Right ventricle myocardium inferior (tissue), 1 donor: ENCODE data around the gene THOC7. TPM values are rescaled to one million over a fixed set of nuclear protein-coding genes. Genes with fewer than 3 reads are reported as not detected.

Source experiments
- ATAC-seq: fragments of 200-7000 bp; cut with Tn5 transposase; one replicate; pipeline ENCODE4 v1.9.1; 2020; ENCODE audit warnings: mild to moderate bottlenecking, moderate library complexity
- DNase-seq: peaks from one replicate; pipeline ENCODE4 v3.0.0; 2021; ENCODE audit errors: missing footprints
- intact Hi-C: fragments of 100-400 bp; cut with DNase I; formaldehyde crosslinking; loops from one replicate; pipeline ENCODE4 v1.11.0; 2022
- total RNA-seq: library from RNA; stranded (reverse); fragmentation: NEBNext Ultra II Directional; extraction: Animal tissue kit (Norgen Biotek cat#: 25700); gene quantifications from one replicate; pipeline ENCODE4 v1.2.1, GENCODE V29; 2021
- donor health status: DM: no; HTN: yes; CAD: no; lungs with severe emphysema.

The THOC7 gene
- total RNA-seq, 1 donor from 2014 or later, result 79.1 TPM

GRCh38 chr3:63892773-63893352 lies 29.3 kb upstream of the THOC7 start:
- intact Hi-C loops, result no loop called here
- DNase-seq, result no peak
- no peak for ATAC-seq

DNA sequence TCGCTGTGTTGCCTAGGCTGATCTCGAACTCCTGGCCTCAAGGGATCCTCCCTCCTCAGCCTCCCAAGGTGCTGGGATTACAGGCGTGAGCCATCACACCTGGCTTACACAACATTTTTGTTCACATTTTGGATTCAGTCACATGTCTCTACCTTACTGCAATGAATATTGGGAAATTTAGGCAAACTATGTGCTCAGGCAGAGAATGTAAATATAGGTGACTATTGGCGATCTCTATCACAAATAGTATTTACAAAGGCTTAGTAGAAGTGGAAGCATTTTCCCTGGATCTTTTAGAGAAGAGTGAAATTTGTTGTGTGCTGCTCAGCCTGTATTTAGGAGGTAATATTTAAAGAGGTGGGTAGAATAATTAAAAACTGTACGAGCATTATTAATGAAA lies 27.9 kb upstream of the THOC7 start:
- no peak for DNase-seq
- no peak for ATAC-seq
- intact Hi-C loops, result no loop called here

GRCh38 chr3:63886858-63887257 lies 23.3 kb upstream of the THOC7 start:
- intact Hi-C loops, result no loop called here
- DNase-seq, result no peak
- ATAC-seq, result no peak

DNA sequence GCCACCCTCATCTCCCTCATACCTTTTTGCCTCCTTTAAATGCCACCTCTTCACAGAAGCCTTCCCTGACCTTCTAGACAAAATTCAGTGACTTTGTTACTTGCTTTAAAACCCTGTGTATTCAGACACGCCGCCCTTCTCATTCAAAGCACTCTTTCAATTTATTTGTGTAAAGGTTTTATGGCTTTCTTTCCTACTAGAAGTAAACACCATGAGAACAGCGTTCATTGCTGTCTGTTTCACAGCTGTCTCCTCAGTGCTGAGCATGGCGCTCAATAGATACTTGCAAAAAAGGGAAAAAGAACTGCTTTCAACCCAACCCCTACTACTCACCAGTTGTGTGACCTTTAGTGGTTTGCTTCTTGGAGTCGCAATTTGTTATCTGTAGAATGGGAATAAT lies 17.0 kb upstream of the THOC7 start:
- intact Hi-C loops, result no loop called here
- DNase-seq, result no peak
- ATAC-seq, result no peak

DNA sequence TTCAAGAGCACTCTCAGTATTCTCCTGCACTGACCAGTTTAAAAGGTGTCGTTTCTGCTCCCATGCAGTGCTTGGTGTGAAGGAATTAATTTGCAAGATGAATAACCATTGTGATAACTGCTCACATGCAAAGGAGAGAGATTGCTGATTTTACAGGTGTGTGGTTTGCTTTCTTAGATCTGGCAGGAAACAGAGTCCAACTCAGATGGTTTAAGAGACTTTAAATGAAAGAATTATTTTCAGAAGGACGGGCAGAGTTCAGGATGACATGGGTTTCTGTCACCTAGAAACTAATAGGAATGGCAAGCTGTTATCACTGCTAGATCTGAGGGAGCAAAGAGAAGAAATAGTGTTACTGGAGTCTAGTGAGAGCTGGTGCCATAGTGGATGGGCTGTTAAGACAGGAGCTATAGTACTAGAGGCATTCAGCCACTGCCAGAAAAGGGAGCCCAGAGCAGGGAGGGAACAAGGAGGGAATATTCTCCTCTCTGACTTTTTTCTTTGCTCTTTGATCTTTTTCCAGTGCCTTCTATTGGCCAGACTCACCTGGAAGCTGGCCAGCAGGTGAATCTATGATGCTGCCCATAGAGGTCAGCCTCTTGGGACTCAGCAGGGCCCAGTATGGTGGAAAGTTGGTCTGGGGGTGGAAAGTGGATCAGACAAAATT lies 14.9 kb upstream of the THOC7 start:
- DNase-seq, result no peak
- intact Hi-C loops, result no loop called here
- ATAC-seq, result no peak

DNA sequence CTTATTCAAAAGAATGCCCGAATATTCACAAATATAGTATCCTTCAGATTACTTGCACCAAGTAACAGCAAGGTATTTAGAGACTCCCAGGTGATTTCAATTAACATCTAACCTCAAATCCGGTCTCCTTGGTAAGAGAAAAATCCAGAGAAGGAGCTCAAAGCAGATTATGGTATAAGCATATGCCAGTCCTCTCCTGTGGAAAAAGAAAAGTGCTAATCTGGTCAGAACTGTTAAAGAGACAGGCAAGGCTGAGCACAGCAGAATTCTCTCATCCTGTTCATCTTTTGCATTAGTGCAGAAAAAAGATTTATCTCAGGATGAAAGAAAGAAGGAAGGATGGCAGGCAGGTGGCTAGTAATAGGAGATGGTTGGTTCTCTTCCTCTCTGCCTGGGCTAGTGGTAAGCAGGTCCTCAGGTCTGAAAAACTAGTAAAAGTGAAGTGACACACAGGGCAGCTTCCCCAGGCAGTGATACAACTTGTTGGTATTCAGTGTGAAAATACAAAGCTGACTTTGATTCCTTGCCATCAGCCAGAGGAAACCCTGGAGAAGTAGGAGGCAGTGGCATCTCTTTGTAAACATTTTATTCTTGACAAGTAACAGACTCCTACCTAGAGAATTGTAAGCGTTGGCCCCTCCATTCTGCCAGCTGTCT lies 14.3 kb upstream of the THOC7 start:
- intact Hi-C loops, result no loop called here
- DNase-seq (no peak), ATAC-seq (no peak)

- DNase-seq (no peak), ATAC-seq (no peak)
- intact Hi-C loops, result no loop called here
Measured at GRCh38 chr3:63876260-63876659, 12.7 kb upstream of the THOC7 start.

- ATAC-seq (no peak), DNase-seq (no peak)
- intact Hi-C loops, result no loop called here
Measured at GRCh38 chr3:63875510-63875909, 11.9 kb upstream of the THOC7 start.

GRCh38 chr3:63874769-63875168 lies 11.2 kb upstream of the THOC7 start:
- ATAC-seq (no peak), DNase-seq (no peak)
- intact Hi-C loops, result no loop called here

DNA sequence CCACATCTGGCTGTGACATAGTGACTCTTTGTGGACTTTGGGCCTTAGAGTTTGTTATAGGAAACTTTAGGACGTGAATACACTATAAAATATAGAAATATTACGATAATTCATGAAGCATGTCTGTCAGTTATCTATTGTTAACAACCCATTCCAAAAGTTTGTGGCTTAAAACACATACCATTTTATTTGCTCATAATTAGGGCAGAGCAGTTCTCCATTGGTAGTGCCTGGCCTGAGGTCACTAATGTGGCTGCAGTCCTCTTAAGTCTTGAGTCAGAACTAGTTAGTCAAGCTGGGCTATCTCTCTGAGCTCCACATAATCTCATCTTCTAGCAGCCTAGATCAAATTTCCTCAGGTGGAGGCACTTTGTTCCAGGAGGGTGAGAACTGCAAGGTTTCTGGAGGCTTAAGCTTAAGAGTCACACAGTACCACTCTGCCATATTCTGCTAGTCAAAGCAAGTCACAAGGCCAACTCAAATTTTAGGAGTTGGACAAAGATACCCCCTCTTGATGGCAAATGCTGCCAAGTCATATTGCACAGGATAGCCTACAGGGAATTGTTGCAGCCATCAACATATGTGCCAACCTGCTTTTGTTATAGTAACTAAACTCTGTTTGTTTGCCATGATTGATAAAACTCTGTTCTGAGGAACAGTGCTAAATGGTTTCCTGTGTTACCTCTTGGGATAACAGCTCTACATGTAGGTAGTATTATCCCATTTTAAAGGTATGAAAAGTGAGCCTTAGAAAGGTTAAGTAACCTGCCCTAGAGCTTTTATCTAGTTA lies 8.7 kb upstream of the THOC7 start:
- intact Hi-C loops, result no loop called here
- DNase-seq (no peak), ATAC-seq (no peak)

DNA sequence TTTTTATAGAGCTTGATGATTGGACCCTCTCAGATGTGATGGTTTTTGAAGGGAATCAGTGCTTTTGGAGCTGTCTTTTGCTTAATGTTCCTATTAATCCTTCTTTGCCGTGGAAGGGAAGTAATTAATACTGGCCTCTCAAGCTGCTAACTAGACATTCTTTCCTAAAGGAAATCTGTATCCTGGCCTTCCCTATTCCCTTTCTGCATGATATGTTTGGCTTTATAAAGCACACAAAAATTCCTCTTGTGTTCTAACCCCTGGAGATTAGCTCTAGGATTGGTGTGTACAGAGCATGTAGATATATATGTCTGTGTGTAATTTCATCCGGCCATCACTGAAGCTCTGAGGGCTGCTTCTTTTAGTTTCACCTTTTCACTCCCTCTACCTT lies 7.0 kb upstream of the THOC7 start:
- ATAC-seq, result no peak
- intact Hi-C loops, result no loop called here
- no peak for DNase-seq

DNA sequence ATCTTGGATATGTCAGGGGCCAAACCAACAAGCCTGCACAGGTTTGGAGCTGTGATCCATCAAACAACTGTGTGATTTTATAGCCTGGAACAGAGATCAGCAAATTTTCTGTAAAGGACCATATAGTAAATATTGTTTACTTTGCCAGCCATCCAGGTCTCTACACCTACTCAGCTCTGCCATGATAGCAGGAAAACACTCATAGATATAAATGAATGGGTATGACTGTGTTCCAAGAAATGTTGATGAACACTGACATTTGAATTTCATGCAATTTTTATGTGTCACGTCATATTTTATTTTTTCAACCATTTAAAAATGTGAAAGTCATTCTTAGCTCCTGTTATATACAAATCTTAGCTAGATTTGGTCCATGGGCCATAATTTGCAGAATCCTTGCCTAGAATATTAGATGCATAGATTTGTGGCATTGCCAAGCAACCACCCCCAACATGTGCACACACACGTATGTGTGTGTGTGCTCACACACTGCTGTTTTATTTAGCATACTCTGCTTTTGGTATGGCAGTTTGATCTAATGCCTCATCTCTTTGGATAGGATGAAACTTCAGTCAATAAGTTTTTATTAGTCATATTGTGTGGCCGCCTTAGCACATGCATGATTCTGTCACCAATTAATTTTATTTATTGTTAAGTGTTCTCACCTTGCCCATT lies 6.5 kb upstream of the THOC7 start:
- DNase-seq, result no peak
- intact Hi-C loops, result no loop called here
- ATAC-seq, result no peak

DNA sequence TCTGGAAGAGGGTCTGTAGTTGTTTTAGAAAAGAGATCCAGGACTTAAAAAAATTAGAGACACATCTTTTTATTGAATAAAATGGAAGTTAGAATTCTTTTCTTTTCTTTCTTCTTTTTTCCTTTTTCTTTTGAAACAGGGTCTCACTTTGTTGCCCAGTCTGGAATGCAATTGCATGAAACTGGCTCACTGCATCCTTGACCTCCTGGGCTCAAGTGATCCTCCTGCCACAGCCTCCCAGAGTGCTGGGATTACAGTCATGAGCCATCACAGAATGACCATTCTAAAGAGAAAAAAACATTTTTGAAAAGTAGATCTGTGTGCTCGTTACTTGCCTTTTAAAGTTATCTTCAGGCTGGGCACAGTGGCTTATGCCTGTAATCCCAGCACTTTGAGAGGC lies 3.6 kb upstream of the THOC7 start:
- no peak for DNase-seq
- intact Hi-C loops, result no loop called here
- no peak for ATAC-seq

- intact Hi-C loops, result no loop called here
- no peak for DNase-seq
- no peak for ATAC-seq
Measured at GRCh38 chr3:63864965-63865327, 1.3 kb upstream of the THOC7 start.

DNA sequence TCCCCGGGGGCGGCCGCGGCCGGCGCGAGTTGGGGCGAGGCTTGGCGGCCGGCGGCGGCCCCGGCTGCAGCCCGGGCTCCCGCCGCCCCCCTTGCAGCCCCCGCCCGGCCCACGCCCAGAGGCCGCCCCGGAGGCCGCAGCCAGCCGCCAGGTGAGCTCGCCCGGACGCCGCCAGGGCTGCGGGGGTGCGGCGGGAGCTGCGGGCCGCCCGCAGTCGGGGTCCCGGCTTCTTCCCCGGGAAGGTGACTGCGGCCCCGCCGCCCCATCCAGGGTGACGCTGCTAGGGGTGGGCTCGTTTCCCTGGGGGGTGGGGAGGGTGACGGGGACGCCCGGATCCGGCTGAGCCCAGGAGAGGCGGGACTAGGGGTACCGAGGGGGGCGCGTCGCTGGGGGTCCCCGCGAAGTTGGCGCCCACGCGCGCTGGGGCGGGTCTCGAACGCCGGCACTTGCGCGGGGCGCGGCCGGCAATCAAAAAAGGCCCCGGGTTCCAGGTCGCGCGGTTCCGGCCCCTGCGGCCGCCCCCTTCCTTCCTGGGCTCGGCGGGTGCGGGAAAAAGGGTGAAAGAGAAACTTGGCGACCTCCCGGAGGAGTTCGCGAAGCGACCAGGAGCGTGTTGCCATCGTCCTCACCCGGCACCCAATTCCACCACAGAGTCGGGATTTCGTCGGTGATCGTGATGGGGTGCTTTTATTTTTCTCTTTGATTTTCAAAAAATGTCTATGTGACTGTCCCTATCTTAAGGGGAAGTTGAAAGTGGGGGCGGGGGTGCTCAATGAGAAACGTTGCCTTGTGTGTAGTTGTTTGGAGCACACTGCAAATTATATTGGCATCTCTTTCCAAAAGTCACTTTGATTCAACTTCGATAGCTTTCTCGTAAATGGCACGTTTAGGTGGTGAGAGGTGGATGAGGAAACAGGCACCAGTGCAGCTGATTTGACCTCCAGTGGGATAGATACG lies 681 bp upstream of the THOC7 start:
- intact Hi-C loops, result no loop called here
- ATAC-seq, result peak; percentile 60
- peak; percentile 70 for DNase-seq

GRCh38 chr3:63862804-63863149 lies 828 bp downstream of the THOC7 start:
- peak; percentile 9 for ATAC-seq
- DNase-seq, result no peak
- intact Hi-C loops, result loop anchor here (2.0 kb wide), 1 partner anchor 46 kb away; no protein-coding TSS in a partner anchor

GRCh38 chr3:63861306-63861705 lies 2.3 kb downstream of the THOC7 start:
- no peak for DNase-seq
- no peak for ATAC-seq
- intact Hi-C loops, result no loop called here

GRCh38 chr3:63860776-63861175 lies 2.8 kb downstream of the THOC7 start:
- intact Hi-C loops, result no loop called here
- no peak for ATAC-seq
- no peak for DNase-seq
